GM19099 (cell line): ENCODE results near the gene ZBTB3.

Source experiments
- POLR2A ChIP-seq: IDR thresholded peaks from 3 replicates; pipeline ENCODE4 v1.6.1; 2011; ENCODE audit warnings: low read depth; ENCODE audit not compliant: insufficient read length; ENCODE audit errors: extremely low read depth

The ZBTB3 gene

GRCh38 chr11:62753736-62754603, at the start of gene ZBTB3:
ZBTB3 (minus strand) TSS chr11:62754160; CDS start chr11:62753664, 496 bp downstream.
- TF ChIP-seq POLR2A = peak; percentile 87

- no peak for TF ChIP-seq POLR2A
Observed at GRCh38 chr11:62801071-62801470, 47.1 kb upstream of the ZBTB3 start.

- TF ChIP-seq POLR2A = no peak
Observed at GRCh38 chr11:62799486-62799885, 45.5 kb upstream of the ZBTB3 start.

GRCh38 chr11:62796281-62796680, 42.3 kb upstream of the ZBTB3 start:
- no peak for TF ChIP-seq POLR2A

GRCh38 chr11:62794201-62794775, 40.3 kb upstream of the ZBTB3 start:
- TF ChIP-seq POLR2A = no peak

GRCh38 chr11:62792202-62792575, 38.2 kb upstream of the ZBTB3 start:
- no peak for TF ChIP-seq POLR2A

- peak; percentile 96 for TF ChIP-seq POLR2A
Observed at GRCh38 chr11:62791501-62792201, 37.7 kb upstream of the ZBTB3 start, which contains the start of gene TMEM223. TMEM223 (minus strand) TSS chr11:62792006; CDS start chr11:62791994, 12 bp downstream.

- TF ChIP-seq POLR2A = no peak
Observed at GRCh38 chr11:62789576-62789975, 35.6 kb upstream of the ZBTB3 start.

GRCh38 chr11:62788991-62789390, 35.0 kb upstream of the ZBTB3 start:
- TF ChIP-seq POLR2A = no peak

GRCh38 chr11:62787005-62787759, 33.2 kb upstream of the ZBTB3 start, which contains the start of gene TMEM179B:
TMEM179B (plus strand) TSS chr11:62787402; CDS start chr11:62787432, 30 bp downstream.
- TF ChIP-seq POLR2A = peak; percentile 99

- TF ChIP-seq POLR2A = no peak
Observed at GRCh38 chr11:62786318-62787004, 32.5 kb upstream of the ZBTB3 start.

GRCh38 chr11:62782753-62783152, 28.8 kb upstream of the ZBTB3 start:
- TF ChIP-seq POLR2A = no peak

GRCh38 chr11:62778441-62778840, 24.5 kb upstream of the ZBTB3 start:
- TF ChIP-seq POLR2A = no peak

GRCh38 chr11:62777389-62777788, 23.4 kb upstream of the ZBTB3 start:
- TF ChIP-seq POLR2A = no peak

GRCh38 chr11:62775646-62776045, 21.7 kb upstream of the ZBTB3 start:
- no peak for TF ChIP-seq POLR2A

- TF ChIP-seq POLR2A = no peak
Observed at GRCh38 chr11:62774407-62774806, 20.4 kb upstream of the ZBTB3 start.
